Fibroblast of skin of right biceps (primary cell): ENCODE measurements around the gene SPTBN5.
A peak's percentile ranks its signal among the peaks of the same experiment; 100 is the strongest.

Experiments
- DNase-seq: peaks from one replicate; pipeline ENCODE4 v3.0.0-alpha.2; 2013

The SPTBN5 gene

DNA sequence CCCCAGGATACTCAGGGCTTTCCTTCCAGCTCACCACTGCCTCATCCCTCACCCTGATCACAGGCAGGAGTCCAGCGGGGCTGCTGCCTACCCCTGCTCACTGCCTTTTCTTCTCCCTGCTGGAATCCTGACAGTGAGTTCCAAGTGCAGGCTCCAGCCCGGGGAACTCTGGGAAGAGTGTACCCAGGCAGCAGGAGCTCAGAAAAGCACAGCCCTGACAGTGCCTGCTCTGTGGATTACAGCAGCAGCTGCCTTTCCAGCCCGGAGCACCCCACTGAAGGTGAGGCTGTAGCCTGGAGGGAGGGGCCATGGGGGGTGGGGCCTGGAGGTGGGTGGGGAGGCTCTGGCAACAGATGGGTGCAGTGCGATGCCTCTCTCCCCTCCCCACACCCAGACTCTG, 72.0 kb downstream of the SPTBN5 start:
- DNase-seq, result no peak

DNA sequence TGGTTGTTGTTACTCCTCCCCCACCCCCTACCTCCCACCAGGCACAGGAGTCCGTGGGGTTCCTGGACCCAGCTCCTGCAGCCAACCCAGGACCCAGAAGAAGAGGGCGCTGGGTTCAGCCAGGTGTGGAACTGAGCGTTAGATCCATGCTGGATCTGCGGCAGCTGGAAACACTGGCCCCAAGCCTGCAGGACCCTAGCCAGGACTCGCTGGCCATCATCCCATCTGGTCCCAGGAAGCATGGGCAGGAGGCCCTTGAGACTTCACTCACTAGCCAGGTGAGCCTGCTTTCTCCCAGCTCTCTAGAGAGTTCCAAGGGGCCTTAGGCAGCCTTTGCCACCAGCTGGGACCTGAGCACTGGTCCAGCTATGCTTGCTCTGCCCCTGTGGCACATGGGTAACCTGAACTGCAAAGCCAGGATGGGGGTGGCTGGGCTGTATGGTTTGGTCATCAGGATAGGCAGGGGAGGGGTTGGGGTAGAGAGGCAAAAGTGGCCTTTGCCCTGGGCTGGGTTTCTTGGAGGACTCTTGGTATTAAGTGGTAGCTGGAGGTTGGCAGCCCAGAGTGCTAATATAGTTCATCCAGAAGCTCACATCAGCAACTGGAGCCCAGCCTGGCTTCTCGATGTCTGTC, 72.9 kb downstream of the SPTBN5 start:
- no peak for DNase-seq

DNA sequence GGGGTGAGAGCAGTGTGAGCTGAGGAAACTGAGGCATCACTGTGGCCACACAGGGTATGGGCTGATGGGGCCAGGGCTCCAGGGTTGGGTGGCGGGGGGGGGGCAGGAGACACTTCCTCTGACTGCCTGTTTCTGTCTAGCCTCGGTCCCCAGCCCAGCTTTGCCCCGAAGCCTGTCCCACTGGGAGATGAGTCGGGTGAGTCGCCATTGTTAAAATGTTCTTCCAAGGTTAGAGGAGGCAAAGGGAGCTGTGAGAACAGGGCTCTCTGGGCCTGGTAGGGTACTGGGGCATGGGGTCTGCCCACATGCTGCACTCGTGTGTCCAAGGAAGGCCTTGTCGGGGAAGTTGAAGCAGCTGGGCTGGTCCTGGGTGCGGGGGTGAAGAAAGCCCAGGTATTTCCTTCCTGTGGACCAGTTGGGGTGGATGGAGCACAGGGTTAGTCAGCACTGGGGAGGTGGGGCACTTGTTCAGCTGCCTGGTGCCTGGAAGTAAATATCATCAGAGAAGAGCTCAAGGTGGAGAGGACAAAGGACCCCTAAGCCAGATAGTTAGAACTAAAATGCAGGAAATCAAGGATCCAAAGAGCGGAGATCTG, 74.3 kb downstream of the SPTBN5 start:
- no peak for DNase-seq

DNA sequence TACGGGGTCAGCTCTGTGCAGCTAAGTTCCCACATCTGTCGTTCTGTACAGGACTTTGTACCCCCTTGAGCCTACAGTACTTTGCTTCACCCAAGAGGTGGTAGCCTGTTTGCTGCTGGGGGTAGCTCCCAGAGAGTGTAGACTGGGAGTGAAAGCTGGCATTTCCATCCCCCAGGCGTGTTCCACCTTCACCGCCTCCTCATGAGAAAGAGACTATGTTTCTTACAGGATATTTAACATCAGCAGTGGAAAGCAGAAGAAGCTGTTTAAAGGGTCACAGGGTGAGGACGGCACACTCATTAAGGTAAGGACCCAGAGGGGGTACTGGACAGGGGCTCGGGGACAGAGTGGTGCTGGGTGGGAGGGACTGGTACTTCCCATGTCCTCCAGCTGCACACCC, 76.1 kb downstream of the SPTBN5 start:
- DNase-seq, result no peak

DNA sequence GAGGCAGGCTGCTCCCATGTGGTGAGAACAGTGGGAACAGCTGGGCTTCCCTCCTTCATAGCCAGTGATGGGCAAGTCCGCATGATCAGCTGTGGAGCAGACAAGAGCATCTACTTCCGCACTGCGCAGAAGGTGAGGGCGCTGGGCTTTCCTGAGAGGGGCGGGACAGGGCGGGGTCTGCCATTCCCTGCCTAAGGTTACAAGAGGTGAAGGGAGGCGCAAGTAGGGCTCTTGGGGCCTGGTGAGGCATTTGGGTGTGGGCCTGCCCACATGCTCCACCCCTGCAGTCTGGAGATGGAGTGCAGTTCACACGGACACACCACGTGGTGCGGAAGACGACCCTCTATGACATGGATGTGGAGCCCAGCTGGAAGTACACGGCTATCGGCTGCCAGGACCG, 76.5 kb downstream of the SPTBN5 start:
- DNase-seq, result no peak

DNA sequence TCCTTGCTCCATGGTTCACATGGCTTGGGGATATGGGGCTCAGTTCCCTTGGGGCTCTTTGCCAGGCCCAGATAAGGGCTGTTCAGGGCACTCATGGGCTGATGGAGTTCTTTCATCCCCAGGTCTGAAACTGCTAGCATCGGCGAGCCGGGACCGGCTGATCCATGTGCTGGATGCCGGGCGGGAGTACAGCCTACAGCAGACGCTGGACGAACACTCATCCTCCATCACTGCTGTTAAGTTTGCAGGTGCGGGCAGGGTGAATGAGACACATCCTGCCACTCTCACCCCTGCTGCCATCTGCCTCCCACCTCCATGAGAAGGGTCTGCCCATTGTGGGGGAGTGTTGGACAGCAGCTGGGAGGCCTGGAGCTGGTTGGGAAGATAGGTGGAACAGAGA, 77.1 kb downstream of the SPTBN5 start:
- DNase-seq, result no peak

DNA sequence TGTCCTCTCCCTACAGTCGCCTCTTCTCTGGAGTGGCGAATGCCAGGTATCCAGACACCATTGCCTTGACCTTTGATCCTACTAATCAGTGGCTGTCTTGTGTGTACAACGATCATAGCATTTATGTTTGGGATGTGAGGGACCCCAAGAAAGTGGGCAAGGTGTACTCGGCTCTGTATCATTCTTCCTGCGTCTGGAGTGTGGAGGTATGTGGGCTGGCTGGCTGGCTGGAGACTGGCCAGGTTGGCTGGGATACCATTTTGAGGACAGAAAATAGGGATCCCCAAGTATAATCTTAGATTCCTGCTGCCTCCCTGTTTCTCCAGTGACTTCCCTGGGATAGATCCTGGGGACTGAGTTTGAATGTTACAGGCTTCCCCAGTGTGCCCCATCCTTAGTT, 79.3 kb downstream of the SPTBN5 start:
- no peak for DNase-seq

DNA sequence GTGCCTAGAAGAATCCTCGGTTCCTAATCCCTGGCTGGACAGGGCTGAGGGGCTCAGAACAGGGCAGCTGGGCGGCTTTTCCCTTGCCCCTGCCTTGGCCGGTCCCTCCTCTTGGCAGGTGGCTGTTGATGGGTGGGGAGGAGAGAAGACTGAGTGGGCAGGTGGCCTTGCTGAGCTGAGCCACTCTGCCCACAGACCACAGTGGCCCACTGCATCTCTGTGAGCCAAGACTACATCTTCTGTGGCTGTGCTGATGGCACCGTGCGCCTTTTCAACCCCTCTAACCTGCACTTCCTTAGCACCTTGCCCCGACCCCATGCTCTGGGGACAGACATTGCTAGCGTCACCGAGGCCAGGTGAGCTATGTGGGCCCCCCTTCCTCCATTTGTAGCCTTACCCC, 80.4 kb downstream of the SPTBN5 start:
- no peak for DNase-seq

DNA sequence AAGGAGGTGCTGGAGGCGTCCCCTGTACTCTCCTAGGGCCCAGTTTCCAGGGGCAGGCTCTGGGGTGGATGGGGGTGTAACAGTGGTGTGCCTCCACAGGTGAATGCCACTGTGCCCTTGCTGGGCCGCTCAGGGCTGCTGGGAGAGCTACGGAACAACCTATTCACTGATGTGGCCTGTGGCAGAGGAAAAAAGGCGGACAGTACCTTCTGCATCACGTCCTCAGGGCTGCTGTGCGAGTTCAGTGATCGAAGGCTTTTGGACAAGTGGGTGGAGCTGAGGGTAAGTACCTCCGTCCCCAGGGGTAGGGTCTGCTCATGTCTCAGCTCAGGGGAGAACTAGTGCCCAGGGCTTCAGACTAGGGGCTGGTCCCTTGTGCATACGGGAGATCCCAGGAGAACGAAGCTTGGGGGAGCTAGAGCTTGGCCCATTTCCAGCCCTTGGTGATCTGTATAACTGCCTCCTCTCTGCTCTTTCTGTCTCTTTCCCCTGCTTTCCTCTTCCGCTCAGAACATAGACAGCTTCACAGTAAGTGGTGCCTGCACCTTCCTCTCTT, 81.0 kb downstream of the SPTBN5 start:
- no peak for DNase-seq

DNA sequence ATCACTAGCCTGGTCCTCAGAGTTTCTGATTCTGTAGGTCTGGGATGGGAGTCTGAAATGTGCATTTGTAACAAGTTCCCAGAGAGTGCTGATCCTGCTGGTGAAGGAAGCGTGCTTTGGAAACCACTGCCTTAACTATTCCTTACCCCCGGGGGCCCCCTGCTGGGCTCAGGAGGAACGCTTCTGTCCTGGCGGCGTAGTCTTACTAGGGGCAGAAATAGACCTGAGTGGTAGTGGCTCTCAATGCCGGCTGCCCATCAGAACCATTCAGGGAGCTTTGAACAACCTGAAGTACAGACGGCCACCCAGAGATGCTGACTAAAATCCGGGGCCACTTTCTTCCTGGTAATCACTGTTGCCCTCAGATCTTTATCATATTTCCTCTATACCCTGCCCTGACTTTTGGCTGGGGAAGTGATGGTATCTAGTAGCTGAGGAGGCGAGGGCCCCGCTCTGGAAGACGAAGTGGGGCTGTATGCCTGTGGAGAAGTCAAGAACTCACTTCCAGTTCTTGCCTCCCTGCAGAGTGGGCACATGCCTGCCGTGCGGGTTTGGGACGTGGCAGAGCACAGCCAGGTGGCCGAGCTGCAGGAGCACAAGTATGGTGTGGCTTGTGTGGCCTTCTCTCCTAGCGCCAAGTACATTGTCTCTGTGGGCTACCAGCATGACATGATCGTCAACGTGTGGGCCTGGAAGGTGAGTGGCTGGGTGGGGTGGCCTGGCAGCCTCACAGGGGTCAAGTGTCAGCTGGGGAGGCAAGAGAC, 82.2 kb downstream of the SPTBN5 start:
- DNase-seq, result peak; percentile 76

DNA sequence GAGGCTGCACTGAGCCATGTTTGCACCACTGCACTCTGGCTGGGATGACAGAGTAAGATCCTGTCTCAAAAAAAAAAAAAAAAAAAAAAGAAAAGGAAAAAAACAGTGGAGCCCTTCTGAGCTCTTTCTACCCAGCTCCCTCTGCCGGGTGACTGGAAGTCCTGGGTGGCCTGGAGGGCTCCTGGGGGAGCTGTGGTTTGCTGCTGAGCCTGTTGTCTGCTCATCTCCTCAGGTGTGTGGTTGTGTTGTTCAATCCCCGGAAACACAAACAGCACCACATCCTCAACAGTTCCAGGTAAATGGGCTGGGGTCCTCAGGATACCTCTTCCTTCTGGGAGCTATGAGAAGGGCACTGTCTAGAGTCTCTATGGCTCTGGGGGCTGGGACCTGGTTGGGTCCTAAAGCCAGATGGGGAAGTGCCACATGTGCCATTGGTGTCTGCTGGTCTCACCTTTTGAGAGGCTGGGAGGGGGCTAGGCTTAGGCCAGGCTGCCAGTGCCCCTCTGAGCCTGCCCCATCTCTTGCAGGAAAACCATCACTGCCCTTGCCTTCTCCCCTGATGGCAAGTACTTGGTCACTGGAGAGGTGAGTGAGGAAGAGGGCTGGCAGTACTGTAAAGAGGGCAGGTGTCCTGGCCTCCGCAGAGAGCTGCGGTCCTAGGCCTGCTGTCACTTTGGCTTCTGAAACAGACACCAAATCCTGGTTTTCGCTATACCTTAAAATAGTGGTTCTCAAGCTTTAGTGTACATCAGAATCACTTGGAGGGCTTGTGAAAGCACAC, 83.0 kb downstream of the SPTBN5 start:
- no peak for DNase-seq

DNA sequence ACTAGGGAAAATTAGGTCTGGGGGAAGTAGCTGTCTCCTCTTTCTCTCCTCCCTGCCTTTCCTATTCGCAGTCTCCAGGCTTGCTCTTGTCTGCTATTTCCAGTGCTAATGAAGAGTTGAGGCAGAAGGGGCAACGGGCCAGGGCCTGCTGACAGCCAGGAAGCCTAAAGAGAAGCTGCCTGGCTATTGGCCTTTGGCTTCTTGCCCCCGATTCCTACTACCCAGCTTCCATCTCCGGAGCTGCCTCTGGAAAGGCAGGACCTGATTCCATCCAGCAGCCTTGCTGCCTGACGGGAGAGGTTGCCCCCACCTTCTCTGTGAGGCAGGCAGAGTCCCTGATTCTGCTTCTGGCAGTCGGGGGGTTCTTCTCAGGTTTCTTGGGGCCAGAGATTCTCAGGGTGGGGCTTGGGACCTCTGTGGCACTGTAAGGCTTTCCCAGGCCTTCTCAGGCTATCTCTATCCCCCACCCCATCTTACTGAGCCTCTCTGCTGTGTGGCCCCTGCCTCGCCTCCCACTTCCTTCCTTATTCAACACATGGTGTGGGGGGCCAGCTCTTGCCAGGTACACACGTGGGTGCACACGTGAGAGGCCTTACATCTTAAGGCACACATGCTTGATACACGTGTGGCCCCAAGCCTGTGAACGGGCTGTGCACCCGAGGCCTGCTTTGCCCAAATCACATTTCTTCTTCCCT, 84.2 kb downstream of the SPTBN5 start:
- no peak for DNase-seq

DNA sequence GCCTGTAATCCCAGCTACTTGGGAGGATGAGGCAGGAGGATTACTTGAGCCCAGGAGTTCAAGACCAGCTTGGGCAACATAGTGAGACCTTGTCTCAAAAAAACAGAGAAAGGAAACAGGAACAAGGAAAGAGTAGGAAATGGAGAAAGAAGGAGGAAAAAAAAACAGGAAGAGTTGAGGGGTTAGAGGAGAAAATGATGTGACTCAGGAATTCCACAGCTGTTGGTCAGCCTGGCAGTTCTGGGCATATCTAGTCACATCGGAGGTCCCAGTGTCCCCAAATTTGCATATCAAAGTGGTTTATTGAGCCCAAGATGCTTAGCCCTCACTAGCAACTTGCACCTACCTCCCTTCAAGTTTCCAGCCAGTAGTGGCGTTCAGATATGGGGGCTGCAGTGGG, 84.7 kb downstream of the SPTBN5 start:
- DNase-seq, result peak; percentile 25

DNA sequence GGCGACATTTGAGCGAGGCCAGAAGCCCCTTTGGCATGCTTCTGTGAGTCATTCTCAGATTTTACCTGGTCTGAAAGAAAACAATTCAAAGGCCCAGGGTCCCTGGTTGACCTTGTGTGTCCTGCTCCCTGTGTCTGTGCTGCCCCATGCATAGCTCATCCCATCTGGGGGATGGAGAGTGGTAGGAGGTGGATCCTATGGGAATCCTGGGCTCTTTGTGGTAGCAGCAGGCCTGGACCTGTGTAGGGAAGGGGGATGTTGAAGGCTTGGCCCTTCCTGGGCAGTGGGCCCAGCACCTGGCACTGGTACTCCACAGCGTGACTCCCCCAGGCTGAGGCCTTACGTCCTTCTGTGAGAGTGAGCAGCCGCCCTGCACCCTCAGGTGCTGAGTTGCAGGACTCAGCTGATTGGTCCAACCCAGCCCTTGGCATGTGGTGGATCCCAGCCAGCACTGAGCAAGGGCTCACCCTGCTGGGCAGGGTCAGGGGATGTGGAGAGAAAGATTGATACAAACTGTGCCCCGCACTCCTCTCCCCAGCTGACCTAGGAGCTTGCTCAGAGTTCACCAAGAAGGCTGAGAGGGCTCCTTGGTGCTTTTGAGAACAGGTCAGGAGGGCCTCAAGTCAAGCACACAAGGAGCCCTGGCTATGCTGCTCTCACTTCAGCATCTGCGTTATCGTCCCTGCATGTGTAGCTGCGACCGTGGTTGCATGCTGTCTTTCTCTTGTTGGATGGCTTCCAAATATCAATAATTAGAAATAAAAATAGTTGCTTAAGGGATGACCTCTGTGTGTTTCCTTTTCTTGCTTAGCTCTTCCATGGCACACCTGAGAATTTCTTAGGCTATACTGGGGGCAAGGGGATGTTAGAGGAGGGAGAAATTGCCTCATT, 87.3 kb downstream of the SPTBN5 start:
- no peak for DNase-seq

DNA sequence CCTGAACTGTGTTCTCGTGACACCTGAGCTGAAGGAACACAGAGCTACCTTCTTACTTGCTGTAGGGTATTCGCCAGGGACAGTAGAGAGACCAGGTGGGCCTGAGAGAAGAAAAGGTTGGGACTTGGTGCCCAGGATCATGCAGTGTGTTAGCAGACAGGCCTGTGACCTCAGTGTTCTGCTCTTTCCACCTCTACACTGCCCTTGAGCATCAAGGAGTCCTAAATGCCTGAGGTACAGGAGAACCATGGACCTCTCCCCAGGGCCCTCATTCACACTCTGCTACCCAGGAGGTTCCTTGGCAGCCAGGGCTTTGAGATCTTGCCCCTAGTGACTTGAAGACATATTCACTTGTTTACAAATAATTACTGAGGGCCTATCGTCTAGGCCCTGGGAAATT, 88.1 kb downstream of the SPTBN5 start:
- DNase-seq, result no peak

DNA sequence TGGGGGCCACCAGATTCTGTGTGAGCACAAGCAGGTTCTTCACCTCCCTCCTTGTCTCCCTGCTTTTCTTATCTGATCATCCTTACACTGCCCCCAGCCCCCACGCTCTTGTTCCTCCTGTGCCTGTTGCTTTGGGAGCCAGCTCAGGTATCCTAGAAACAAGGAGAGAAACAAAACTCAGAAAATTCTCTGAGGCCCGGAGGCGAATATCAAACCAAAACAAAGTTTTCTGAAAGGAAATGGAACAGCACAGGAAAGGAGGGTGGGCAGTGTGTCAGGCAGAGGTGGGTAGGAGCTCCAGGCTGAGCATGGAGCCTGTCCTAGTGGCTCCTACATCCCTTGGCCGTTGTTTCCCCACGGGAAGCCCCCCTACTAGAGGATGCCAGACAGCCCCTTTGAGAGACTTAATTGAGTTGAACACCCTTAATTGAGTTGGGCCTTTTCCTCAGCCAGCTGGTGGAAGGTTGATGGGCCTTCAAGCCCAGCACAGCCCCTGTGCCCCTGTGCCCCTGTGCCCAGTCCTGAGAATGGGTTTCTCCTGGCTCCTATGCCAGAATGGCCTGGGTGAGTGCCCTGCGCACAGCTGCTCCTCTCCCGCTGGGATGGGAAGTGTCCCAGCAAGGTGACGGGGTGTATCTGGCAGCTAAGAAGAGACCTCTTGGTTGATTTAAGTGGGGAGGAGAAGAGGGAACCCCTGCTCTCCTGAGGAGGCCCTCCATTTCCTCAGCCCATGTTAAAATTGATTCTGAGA, 88.8 kb downstream of the SPTBN5 start:
- DNase-seq, result no peak

DNA sequence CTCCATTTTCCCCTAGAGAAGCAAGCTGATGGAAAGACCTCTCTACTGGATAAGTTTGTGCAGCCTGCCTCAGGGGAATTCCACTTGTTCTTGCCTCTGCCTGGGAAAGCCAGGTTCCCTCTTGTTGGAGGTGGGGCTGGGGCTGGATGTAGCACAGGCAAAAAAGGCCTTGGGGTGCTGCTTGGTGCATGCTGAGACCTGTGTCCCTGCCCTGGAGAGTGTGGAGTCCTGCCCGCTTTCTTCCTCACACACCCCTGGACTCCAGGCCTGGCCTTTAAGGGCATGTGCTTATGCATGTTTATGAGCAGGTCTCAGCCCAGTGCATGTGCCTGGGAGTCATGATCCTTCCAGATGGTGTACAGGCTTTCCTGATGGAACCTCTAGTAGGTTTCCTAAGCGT, 89.5 kb downstream of the SPTBN5 start:
- no peak for DNase-seq

DNA sequence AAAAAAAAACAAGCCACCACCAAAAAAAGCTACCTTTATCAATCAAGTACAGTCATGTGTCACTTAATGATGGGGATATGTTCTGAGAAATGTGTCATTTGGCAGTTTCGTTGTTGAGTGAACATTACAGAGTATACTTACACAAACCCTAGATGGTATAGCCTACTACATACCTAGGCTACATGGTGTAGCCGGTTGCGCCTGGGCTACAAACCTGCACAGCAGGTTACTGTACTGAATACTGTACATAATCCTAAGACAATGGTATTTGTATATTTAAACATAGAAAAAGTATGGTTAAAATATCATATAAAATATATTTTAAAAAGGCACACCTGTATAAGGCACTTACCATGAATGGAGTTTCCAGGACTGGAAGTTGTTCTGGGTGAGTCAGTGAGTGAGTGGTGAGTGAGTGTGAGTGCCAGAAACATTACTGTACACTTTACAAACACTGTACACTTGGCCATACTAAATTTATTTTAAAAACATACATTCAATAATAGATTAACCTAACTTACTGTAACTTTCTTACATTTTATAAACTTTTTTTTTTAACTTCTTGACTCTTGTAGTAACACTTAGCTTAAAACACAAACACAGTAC, 91.9 kb downstream of the SPTBN5 start:
- peak; percentile 56 for DNase-seq

DNA sequence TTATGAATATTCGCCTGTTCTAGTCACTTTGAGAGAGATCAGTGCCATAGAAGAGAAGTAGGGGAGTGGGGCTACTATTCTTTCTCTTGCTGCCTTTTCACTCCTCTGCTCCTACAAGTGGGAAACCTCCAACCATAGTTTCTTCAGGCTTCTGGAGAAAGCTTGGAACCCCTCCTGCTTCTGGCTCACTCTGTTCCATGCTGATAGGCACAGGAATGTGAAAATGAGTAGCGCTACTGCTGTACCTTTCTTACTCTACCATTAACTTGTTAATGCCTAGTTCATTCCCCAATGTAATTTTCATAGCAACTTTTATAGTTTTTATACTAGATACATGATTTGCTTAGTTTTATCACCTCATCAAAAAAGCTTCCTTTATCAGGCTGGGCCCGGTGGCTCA, 92.7 kb downstream of the SPTBN5 start:
- no peak for DNase-seq

DNA sequence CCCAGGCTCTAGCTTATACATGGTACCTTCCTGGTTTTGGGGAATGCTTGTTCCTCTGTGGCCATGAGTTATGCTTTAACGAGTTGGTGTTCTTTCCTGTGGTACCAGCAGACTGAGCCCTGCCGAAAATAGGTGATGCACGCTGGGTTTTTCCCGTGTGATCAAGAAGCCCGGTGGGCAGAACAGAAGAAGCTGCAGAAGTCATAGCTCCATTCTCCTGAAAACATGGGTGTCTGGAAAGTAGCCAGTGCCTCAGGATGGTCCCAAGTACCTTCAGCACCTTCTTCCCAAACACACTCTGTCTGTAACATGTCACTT, 94.4 kb downstream of the SPTBN5 start:
- DNase-seq, result no peak
